NB4 (cell line): ENCODE results near the gene FASN.

Experiments used
- DNase-seq: peaks from one replicate; pipeline ENCODE4 v3.0.0; 2010; ENCODE audit warnings: low read depth
- H3K4me3 ChIP-seq: one replicate; pipeline ENCODE4 v1.5.1; 2011; ENCODE audit warnings: mild to moderate bottlenecking, low read depth, low read length, moderate library complexity
- MAX ChIP-seq: IDR thresholded peaks from 2 replicates; pipeline ENCODE4 v1.6.1; 2011; ENCODE audit warnings: low read depth, low read length
- MYC ChIP-seq: IDR thresholded peaks from 2 replicates; pipeline ENCODE4 v1.6.1; 2011; ENCODE audit warnings: low read depth, low read length
- POLR2A ChIP-seq: IDR thresholded peaks from 2 replicates; pipeline ENCODE4 v1.6.1; 2011; ENCODE audit warnings: mild to moderate bottlenecking; ENCODE audit not compliant: insufficient read length; ENCODE audit errors: extremely low read depth
- TF ChIP-seq, protein P1 (sequence below): IDR thresholded peaks from one replicate; pipeline ENCODE4 v1.5.1; 2012; ENCODE audit warnings: low read depth, low read length

FASN gene

DNA sequence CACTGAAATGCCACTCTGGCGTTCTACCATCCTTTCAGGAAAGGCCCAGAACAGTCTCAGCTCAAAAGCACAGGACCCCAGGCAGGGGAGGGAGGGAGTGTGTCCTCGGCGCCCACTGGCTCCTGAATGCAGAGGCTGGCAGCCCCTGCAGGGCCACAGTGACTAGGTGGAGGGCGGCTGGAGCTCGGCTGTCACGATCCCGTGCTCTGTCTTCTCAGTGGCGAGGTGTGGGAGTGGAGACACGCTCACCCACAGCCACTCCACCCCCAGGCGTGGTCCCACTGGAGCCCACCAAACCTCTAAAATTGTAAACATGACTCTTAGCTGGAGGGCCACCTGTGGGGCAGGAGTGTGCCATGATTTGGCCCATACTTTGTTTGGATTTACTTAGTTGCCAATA is 16.4 kb upstream of the FASN start:
- no peak for TF ChIP-seq MAX
- TF ChIP-seq MYC, result no peak
- no peak for TF ChIP-seq POLR2A
- TF ChIP-seq, protein P1, sequence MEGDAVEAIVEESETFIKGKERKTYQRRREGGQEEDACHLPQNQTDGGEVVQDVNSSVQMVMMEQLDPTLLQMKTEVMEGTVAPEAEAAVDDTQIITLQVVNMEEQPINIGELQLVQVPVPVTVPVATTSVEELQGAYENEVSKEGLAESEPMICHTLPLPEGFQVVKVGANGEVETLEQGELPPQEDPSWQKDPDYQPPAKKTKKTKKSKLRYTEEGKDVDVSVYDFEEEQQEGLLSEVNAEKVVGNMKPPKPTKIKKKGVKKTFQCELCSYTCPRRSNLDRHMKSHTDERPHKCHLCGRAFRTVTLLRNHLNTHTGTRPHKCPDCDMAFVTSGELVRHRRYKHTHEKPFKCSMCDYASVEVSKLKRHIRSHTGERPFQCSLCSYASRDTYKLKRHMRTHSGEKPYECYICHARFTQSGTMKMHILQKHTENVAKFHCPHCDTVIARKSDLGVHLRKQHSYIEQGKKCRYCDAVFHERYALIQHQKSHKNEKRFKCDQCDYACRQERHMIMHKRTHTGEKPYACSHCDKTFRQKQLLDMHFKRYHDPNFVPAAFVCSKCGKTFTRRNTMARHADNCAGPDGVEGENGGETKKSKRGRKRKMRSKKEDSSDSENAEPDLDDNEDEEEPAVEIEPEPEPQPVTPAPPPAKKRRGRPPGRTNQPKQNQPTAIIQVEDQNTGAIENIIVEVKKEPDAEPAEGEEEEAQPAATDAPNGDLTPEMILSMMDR, result no peak
- no peak for DNase-seq
- no peak overlapping the region for H3K4me3 ChIP-seq

DNA sequence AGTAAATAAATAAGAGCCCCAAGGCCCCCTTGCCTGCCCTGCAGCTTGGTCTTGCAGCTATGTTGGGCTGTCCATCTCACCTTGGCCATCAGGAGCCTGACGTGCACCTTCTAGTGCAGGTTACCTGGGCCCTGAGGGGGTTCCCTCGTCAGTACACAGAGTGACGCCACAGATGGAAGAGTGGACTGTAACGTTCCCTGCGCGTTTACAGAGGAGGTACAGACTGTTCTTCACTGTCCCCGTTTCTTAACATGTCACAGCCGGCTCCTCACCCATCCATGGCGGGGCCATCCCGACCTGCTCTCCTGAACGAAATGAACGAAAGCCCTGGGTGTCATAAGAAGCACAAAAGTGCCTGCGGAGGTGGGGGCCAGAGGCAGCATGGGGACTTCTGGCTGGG is 15.9 kb upstream of the FASN start:
- TF ChIP-seq, protein P1, result no peak
- TF ChIP-seq MYC (no peak), MAX (no peak), POLR2A (no peak)
- no peak for DNase-seq
- no peak overlapping the region for H3K4me3 ChIP-seq

DNA sequence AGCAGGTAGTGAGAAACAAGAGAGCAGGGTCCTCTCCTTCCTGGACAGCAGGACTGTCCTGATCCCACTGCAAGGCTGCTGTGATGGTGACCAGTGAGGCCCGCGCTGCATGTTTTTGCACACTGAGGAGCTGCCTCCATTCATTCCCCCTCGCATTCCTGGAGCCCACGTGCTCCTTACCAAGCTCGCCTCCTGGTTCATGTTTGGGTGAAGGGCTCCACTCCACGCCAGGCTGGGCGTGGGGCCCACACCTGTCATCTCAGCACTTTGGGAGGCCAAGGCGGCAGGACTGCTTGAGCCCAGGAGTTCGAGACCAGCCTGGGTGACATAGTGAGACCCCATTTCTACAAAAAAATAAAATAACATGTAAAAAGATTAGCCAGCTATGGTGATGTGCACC is 15.4 kb upstream of the FASN start:
- TF ChIP-seq POLR2A (no peak), MYC (no peak), MAX (no peak)
- TF ChIP-seq, protein P1, result no peak
- no peak overlapping the region for H3K4me3 ChIP-seq
- DNase-seq, result no peak

DNA sequence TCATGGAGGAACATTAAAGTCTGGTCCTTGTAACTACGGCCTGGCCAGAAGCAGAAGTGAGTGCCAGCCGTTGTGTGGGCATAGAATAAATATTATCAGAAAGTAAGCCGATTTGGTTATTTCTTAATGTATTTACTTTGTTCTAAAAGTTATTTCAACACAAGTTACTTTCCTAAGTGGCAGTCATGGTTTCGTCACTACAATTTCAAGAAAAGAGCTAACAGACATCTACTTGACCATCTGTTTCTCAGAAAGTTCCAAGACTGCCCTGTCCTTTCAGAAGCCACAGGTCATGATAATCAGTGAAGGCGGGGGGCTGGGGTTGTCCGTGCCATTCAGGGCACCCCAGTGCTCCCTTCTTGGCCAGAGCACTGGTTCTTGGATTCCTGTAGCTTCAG is 14.9 kb upstream of the FASN start:
- no peak overlapping the region for H3K4me3 ChIP-seq
- no peak for DNase-seq
- TF ChIP-seq MAX (no peak), MYC (no peak), POLR2A (no peak)
- TF ChIP-seq, protein P1, result no peak

DNA sequence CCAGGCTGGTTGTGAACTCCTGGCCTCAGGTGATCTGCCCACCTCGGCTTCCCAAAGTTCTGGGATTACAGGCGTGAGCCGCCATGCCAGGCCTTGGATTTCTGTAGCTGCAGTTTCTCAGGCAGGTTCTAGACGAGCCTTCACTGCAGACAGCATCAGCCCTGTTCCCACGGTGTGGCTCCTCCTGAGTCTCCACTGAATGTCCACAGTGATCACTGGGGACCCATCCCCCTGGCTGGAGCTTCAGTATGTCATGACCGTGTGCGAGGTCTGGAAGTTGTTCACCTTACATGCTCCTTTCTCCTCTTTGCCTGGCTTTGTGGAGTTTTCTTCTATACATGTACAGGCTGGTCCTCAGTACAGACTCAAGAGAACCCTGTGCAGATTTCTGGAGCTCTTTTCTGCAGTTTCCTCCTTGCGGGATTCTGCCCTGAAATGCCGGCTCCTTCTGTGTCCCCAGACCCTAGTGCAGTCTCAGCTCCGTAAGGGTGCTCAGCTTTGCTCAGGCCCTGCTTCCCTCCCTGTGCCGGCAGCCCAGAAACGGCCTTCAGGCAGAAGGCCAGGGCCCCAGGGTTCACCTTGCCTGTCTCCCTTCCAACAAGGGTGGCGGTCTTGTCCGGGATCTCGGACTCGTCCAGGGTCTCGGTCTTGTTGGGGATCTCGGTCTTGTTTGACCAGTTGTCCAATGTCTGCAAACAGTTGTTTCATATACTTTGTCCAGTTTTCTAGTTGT is 14.3 kb upstream of the FASN start:
- no peak for DNase-seq
- no peak overlapping the region for H3K4me3 ChIP-seq
- TF ChIP-seq, protein P1, result no peak
- TF ChIP-seq MAX, result no peak
